GM23338 (cell line): Measurements from ENCODE around the gene TUB.

Experiments used
- CTCF ChIP-seq, 2 experiments: fragments of 200-600 bp in 1 of 2; sonication (generic) in 1 of 2; conservative IDR thresholded peaks; 2 replicates each; pipeline versions ENCODE4 v1.5.1 to v1.6.1; 2016 to 2017; ENCODE audit warnings: antibody characterized with exemption in 2 of 2, low read depth in 2 of 2, mild to moderate bottlenecking in 2 of 2, moderate library complexity in 1 of 2
- EZH2 ChIP-seq: fragments of 200-600 bp; sonication (generic); IDR thresholded peaks from one replicate; pipeline ENCODE4 v1.8.0; 2017; ENCODE audit warnings: antibody characterized with exemption, mild to moderate bottlenecking, low read depth; ENCODE audit not compliant: unreplicated experiment

- TF ChIP-seq CTCF (conservative IDR thresholded peaks at IDR 0.05; ENCODE audit: low read depth in 2 of 2) (peak in 1 of 2 experiments; percentile 29; a peak in 2 of 4 replicates), EZH2 (no peak)
Measured at GRCh38 chr11:8089791-8090510, 8.9 kb downstream of the TUB start.
